Karpas-422 (cell line): ENCODE results near the gene PARVB. TPM values are rescaled to one million over a fixed set of nuclear protein-coding genes. Genes with fewer than 3 reads are reported as not detected.

Experiments
- DNase-seq: peaks from one replicate; pipeline ENCODE4 v3.0.0-alpha.2; 2015
- H2AFZ ChIP-seq: fragments of 200-600 bp; sonication (generic); 2 replicates; pipeline ENCODE4 v1.6.1; 2014; ENCODE audit warnings: antibody characterized with exemption, low read length, mixed read lengths
- H3K27ac ChIP-seq: fragments of 200-600 bp; sonication (generic); 2 replicates; pipeline ENCODE4 v1.5.1; 2014; ENCODE audit warnings: mild to moderate bottlenecking, low read length, moderate library complexity
- H3K27me3 ChIP-seq: fragments of 200-600 bp; sonication (generic); 2 replicates; pipeline ENCODE4 v1.6.1; 2014; ENCODE audit warnings: low read length, mixed read lengths
- H3K36me3 ChIP-seq: fragments of 200-600 bp; sonication (generic); 2 replicates; pipeline ENCODE4 v1.6.1; 2014; ENCODE audit warnings: low read length, mixed read lengths; ENCODE audit not compliant: insufficient read depth
- H3K4me1 ChIP-seq: fragments of 200-600 bp; sonication (generic); 2 replicates; pipeline ENCODE4 v1.6.1; 2014; ENCODE audit warnings: mild to moderate bottlenecking, low read length, mixed read lengths
- H3K4me2 ChIP-seq: fragments of 200-600 bp; sonication (generic); 2 replicates; pipeline ENCODE4 v1.6.1; 2014; ENCODE audit warnings: low read length, low read depth, mild to moderate bottlenecking; ENCODE audit not compliant: poor library complexity, severe bottlenecking
- H3K4me3 ChIP-seq: fragments of 200-600 bp; sonication (generic); 2 replicates; pipeline ENCODE4 v1.5.1; 2014; ENCODE audit warnings: mild to moderate bottlenecking, antibody characterized with exemption, low read length, mixed read lengths
- H3K79me2 ChIP-seq: fragments of 200-600 bp; sonication (generic); 2 replicates; pipeline ENCODE4 v1.6.1; 2014; ENCODE audit warnings: mild to moderate bottlenecking, low read length, mixed read lengths
- H3K9ac ChIP-seq: fragments of 200-600 bp; sonication (generic); 2 replicates; pipeline ENCODE4 v1.6.0; 2014; ENCODE audit warnings: low read length
- H3K9me2 ChIP-seq: fragments of 200-600 bp; sonication (generic), shearing (Covaris generic); replicated peaks from 2 replicates; pipeline ENCODE4 v1.6.0; 2014; ENCODE audit warnings: mild to moderate bottlenecking, low read length, moderate library complexity; ENCODE audit not compliant: insufficient read depth
- H3K9me3 ChIP-seq: fragments of 300-700, 200-600 bp; sonication (generic); 2 replicates; pipeline ENCODE4 v1.6.1; 2014; ENCODE audit warnings: low read length, mixed read lengths
- H4K20me1 ChIP-seq: fragments of 200-600 bp; sonication (generic); 2 replicates; pipeline ENCODE4 v1.6.1; 2014; ENCODE audit warnings: mild to moderate bottlenecking, antibody characterized with exemption, low read length, low read depth; ENCODE audit not compliant: insufficient read depth
- total RNA-seq: library from RNA; depleted of rRNA; stranded (reverse); fragments of >200 nt; shearing (Covaris generic); gene quantifications from 2 replicates; pipeline ENCODE4 v1.2.3, GENCODE V29; 2014; ENCODE audit warnings: low replicate concordance

The PARVB gene
- total RNA-seq, 1 experiment from 2014 or later = 24.9 TPM

- no peaks in the 10 kb centered on the region for H3K27me3 ChIP-seq
- H4K20me1 ChIP-seq = no peaks in the 10 kb centered on the region
- H3K9ac ChIP-seq = no peak overlapping the region
- no peak overlapping the region for H3K4me3 ChIP-seq
- H3K9me2 ChIP-seq = no peaks in the 10 kb centered on the region
- no peak overlapping the region for H3K27ac ChIP-seq
- no peaks in the 10 kb centered on the region for H3K9me3 ChIP-seq
- H3K79me2 ChIP-seq = 0 out of 2 replicates have a peak, but pooled peaks cover 2% of the 10 kb centered on the region
- no peak overlapping the region for H2AFZ ChIP-seq
- peaks cover 2% of the 10 kb centered on the region; the same call in 1 of the 2 replicates for H3K4me1 ChIP-seq
- no peak for DNase-seq
- H3K4me2 ChIP-seq = no peak overlapping the region
- peaks cover 44% of the 10 kb centered on the region; the same call in 1 of the 2 replicates for H3K36me3 ChIP-seq
These were observed 38.6 kb upstream of the PARVB start for GRCh38 chr22:43985532-43985931.

GRCh38 chr22:43988116-43988820 is 35.8 kb upstream of the PARVB start:
- no peak overlapping the region for H3K4me2 ChIP-seq
- no peaks in the 10 kb centered on the region for H3K27me3 ChIP-seq
- no peak overlapping the region for H3K4me3 ChIP-seq
- H3K9ac ChIP-seq = no peak overlapping the region
- peaks cover 38% of the 10 kb centered on the region; the same call in 1 of the 2 replicates for H3K36me3 ChIP-seq
- H2AFZ ChIP-seq = no peak overlapping the region
- no peaks in the 10 kb centered on the region for H3K9me2 ChIP-seq
- H3K4me1 ChIP-seq = peaks cover 7% of the 10 kb centered on the region
- H3K9me3 ChIP-seq = no peaks in the 10 kb centered on the region
- H3K79me2 ChIP-seq = peaks cover 3% of the 10 kb centered on the region; the same call in 1 of the 2 replicates
- no peaks in the 10 kb centered on the region for H4K20me1 ChIP-seq
- H3K27ac ChIP-seq = no peak overlapping the region
- no peak for DNase-seq

GRCh38 chr22:43988960-43989359 is 35.1 kb upstream of the PARVB start:
- Histone ChIP-seq H3K27ac (no peak overlapping the region), H3K9ac (no peak overlapping the region), H3K36me3 (peaks cover 41% of the 10 kb centered on the region; the same call in 1 of the 2 replicates), H3K9me3 (no peaks in the 10 kb centered on the region), H3K79me2 (peaks cover 9% of the 10 kb centered on the region; the same call in 1 of the 2 replicates), H3K27me3 (no peaks in the 10 kb centered on the region), H4K20me1 (no peaks in the 10 kb centered on the region), H3K4me1 (peaks cover 10% of the 10 kb centered on the region), H3K9me2 (no peaks in the 10 kb centered on the region), H3K4me3 (no peak overlapping the region), H3K4me2 (no peak overlapping the region), H2AFZ (no peak overlapping the region)
- DNase-seq = no peak

- no peaks in the 10 kb centered on the region for H4K20me1 ChIP-seq
- no peaks in the 10 kb centered on the region for H3K9me3 ChIP-seq
- H3K27me3 ChIP-seq = no peaks in the 10 kb centered on the region
- H3K36me3 ChIP-seq = peaks cover 37% of the 10 kb centered on the region; the same call in 1 of the 2 replicates
- no peaks in the 10 kb centered on the region for H3K9me2 ChIP-seq
- no peak overlapping the region for H2AFZ ChIP-seq
- no peak overlapping the region for H3K4me3 ChIP-seq
- no peak overlapping the region for H3K4me2 ChIP-seq
- no peak overlapping the region for H3K9ac ChIP-seq
- peaks cover 12% of the 10 kb centered on the region for H3K4me1 ChIP-seq
- DNase-seq = no peak
- H3K27ac ChIP-seq = no peak overlapping the region
- H3K79me2 ChIP-seq = peaks cover 12% of the 10 kb centered on the region
These were observed 34.1 kb upstream of the PARVB start for GRCh38 chr22:43990044-43990443.

GRCh38 chr22:43991316-43992020 is 32.6 kb upstream of the PARVB start:
- H3K79me2 ChIP-seq = peaks cover 19% of the 10 kb centered on the region
- no peaks in the 10 kb centered on the region for H3K27me3 ChIP-seq
- peaks cover 26% of the 10 kb centered on the region for H3K4me1 ChIP-seq
- no peak overlapping the region for H3K27ac ChIP-seq
- peaks cover 35% of the 10 kb centered on the region; the same call in 1 of the 2 replicates for H3K36me3 ChIP-seq
- H3K9me3 ChIP-seq = no peaks in the 10 kb centered on the region
- no peak overlapping the region for H3K4me3 ChIP-seq
- H3K4me2 ChIP-seq = no peak overlapping the region
- no peaks in the 10 kb centered on the region for H4K20me1 ChIP-seq
- H3K9me2 ChIP-seq = no peaks in the 10 kb centered on the region
- no peak overlapping the region for H2AFZ ChIP-seq
- DNase-seq = no peak
- no peak overlapping the region for H3K9ac ChIP-seq

GRCh38 chr22:43992331-43992821 is 31.7 kb upstream of the PARVB start:
- H3K27me3 ChIP-seq = no peaks in the 10 kb centered on the region
- no peak overlapping the region for H3K27ac ChIP-seq
- no peak overlapping the region for H2AFZ ChIP-seq
- H3K79me2 ChIP-seq = peaks cover 20% of the 10 kb centered on the region
- H3K9me3 ChIP-seq = no peaks in the 10 kb centered on the region
- no peak overlapping the region for H3K9ac ChIP-seq
- no peaks in the 10 kb centered on the region for H3K9me2 ChIP-seq
- peaks cover 38% of the 10 kb centered on the region; the same call in 1 of the 2 replicates for H3K36me3 ChIP-seq
- DNase-seq = no peak
- H4K20me1 ChIP-seq = no peaks in the 10 kb centered on the region
- no peak overlapping the region for H3K4me3 ChIP-seq
- H3K4me2 ChIP-seq = no peak overlapping the region
- H3K4me1 ChIP-seq = peaks cover 27% of the 10 kb centered on the region

- Histone ChIP-seq H3K9me3 (no peaks in the 10 kb centered on the region), H2AFZ (no peak overlapping the region), H3K9ac (no peak overlapping the region), H3K4me2 (no peak overlapping the region), H3K79me2 (peaks cover 20% of the 10 kb centered on the region), H3K27ac (no peak overlapping the region), H3K4me3 (no peak overlapping the region), H3K4me1 (peaks cover 25% of the 10 kb centered on the region), H3K27me3 (no peaks in the 10 kb centered on the region), H3K9me2 (no peaks in the 10 kb centered on the region), H4K20me1 (no peaks in the 10 kb centered on the region), H3K36me3 (peaks cover 38% of the 10 kb centered on the region; the same call in 1 of the 2 replicates)
- peak; percentile 87 for DNase-seq
These were observed 30.9 kb upstream of the PARVB start for GRCh38 chr22:43993072-43993760.

- H3K9me2 ChIP-seq = no peaks in the 10 kb centered on the region
- no peaks in the 10 kb centered on the region for H4K20me1 ChIP-seq
- H3K4me3 ChIP-seq = no peak overlapping the region
- peaks cover 25% of the 10 kb centered on the region for H3K4me1 ChIP-seq
- no peak overlapping the region for H3K4me2 ChIP-seq
- H3K27ac ChIP-seq = no peak overlapping the region
- H3K9me3 ChIP-seq = no peaks in the 10 kb centered on the region
- no peak for DNase-seq
- peaks cover 20% of the 10 kb centered on the region for H3K79me2 ChIP-seq
- no peak overlapping the region for H3K9ac ChIP-seq
- no peaks in the 10 kb centered on the region for H3K27me3 ChIP-seq
- H3K36me3 ChIP-seq = peaks cover 38% of the 10 kb centered on the region; the same call in 1 of the 2 replicates
- H2AFZ ChIP-seq = no peak overlapping the region
These were observed 30.1 kb upstream of the PARVB start for GRCh38 chr22:43994006-43994405.
